Hepatocyte (in vitro differentiated cells): ENCODE measurements around the gene XG. TPM values are rescaled to one million over a fixed set of nuclear protein-coding genes. Genes with fewer than 3 reads are reported as not detected.
A peak's percentile ranks its signal among the peaks of the same experiment; 100 is the strongest.

Source experiments
- DNase-seq: peaks from one replicate; pipeline ENCODE4 v3.0.0-alpha.2; 2016; ENCODE audit warnings: low spot score
- H2AFZ ChIP-seq: fragments of 200-600 bp; sonication (generic); 2 replicates; pipeline ENCODE4 v1.6.0; 2016; ENCODE audit warnings: antibody characterized with exemption, mild to moderate bottlenecking
- H3K27ac ChIP-seq: fragments of 200-600 bp; sonication (generic); 2 replicates; pipeline ENCODE4 v1.5.1; 2016; ENCODE audit warnings: mild to moderate bottlenecking
- H3K27me3 ChIP-seq: fragments of 200-600 bp; sonication (generic); 2 replicates; pipeline ENCODE4 v1.6.1; 2016
- H3K36me3 ChIP-seq: fragments of 200-600 bp; sonication (generic); replicated peaks from 2 replicates; pipeline ENCODE4 v1.5.1; 2016; ENCODE audit warnings: low read depth; ENCODE audit not compliant: insufficient read depth
- H3K4me1 ChIP-seq: fragments of 200-600 bp; sonication (generic); 2 replicates; pipeline ENCODE4 v1.5.1; 2016; ENCODE audit warnings: mild to moderate bottlenecking, moderate library complexity; ENCODE audit not compliant: insufficient read depth
- H3K4me2 ChIP-seq: fragments of 200-600 bp; sonication (generic); 2 replicates; pipeline ENCODE4 v1.6.0; 2016
- H3K4me3 ChIP-seq: fragments of 200-600 bp; sonication (generic); 2 replicates; pipeline ENCODE4 v1.5.1; 2016; ENCODE audit warnings: mild to moderate bottlenecking
- H3K79me2 ChIP-seq: fragments of 200-600 bp; sonication (generic); 2 replicates; pipeline ENCODE4 v1.6.0; 2017; ENCODE audit warnings: mild to moderate bottlenecking
- H3K9me2 ChIP-seq: fragments of 200-600 bp; sonication (generic); replicated peaks from 2 replicates; pipeline ENCODE4 v1.6.0; 2017; ENCODE audit warnings: mild to moderate bottlenecking; ENCODE audit not compliant: insufficient read depth
- H3K9me3 ChIP-seq: fragments of 200-600 bp; sonication (generic); 2 replicates; pipeline ENCODE4 v1.5.1; 2016; ENCODE audit warnings: low read depth, mild to moderate bottlenecking
- H4K20me1 ChIP-seq: fragments of 200-600 bp; sonication (generic); 2 replicates; pipeline ENCODE4 v1.6.0; 2016; ENCODE audit warnings: mild to moderate bottlenecking; ENCODE audit not compliant: insufficient read depth, poor library complexity, severe bottlenecking
- CTCF ChIP-seq: fragments of 200-600 bp; sonication (generic); IDR thresholded peaks from 2 replicates; pipeline ENCODE4 v1.5.1; 2016; ENCODE audit warnings: antibody characterized with exemption, mild to moderate bottlenecking; ENCODE audit not compliant: poor library complexity
- EZH2 ChIP-seq: fragments of 200-600 bp; sonication (generic); IDR thresholded peaks from 2 replicates; pipeline ENCODE4 v1.6.1; 2016; ENCODE audit warnings: antibody characterized with exemption, mild to moderate bottlenecking, borderline replicate concordance
- EZH2phosphoT487 ChIP-seq: fragments of 200-600 bp; sonication (generic); IDR thresholded peaks from one replicate; pipeline ENCODE4 v1.6.1; 2018; ENCODE audit warnings: antibody characterized with exemption, mild to moderate bottlenecking, low read depth, moderate library complexity; ENCODE audit not compliant: unreplicated experiment, severe bottlenecking
- WGBS: methylation state at CpG from one replicate; pipeline ENCODE4 v1.1.6; 2016; ENCODE audit warnings: low lambda C conversion rate; ENCODE audit errors: missing lambda C conversion rate; 5-methylcytosine and 5-hydroxymethylcytosine counted together
- polyA plus RNA-seq: library from polyadenylated mRNA; unstranded; fragments of >200 nt; fragmentation: Nextera tagmentation; extraction: Ambion mirVana; gene quantifications from 2 replicates; pipeline ENCODE4 v1.2.1, GENCODE V29; 2016
- total RNA-seq: library from RNA; depleted of rRNA; stranded (reverse); fragments of >200 nt; gene quantifications from 2 replicates; pipeline ENCODE4 v1.2.3, GENCODE V29; 2014

XG gene
- total and polyA plus RNA-seq, 2 experiments from 2014 or later = 0.53 to 0.64 TPM

GRCh38 chrX:2710041-2710840, 41.6 kb upstream of the XG start:
- DNase-seq = peak; percentile 71
- Histone ChIP-seq H3K4me2 (peak overlapping the region; percentile 65), H3K4me3 (no peak overlapping the region), H2AFZ (no peak overlapping the region), H3K9me3 (no peaks in the 10 kb centered on the region), H3K4me1 (peaks cover 27% of the 10 kb centered on the region), H4K20me1 (peaks cover 27% of the 10 kb centered on the region), H3K79me2 (peaks cover 92% of the 10 kb centered on the region), H3K27me3 (no peaks in the 10 kb centered on the region), H3K9me2 (no peaks in the 10 kb centered on the region), H3K36me3 (no peaks in the 10 kb centered on the region), H3K27ac (peak overlapping the region; percentile 92)
- WGBS = 46% methylated on average over 15 of the region's 15 CpGs
- TF ChIP-seq EZH2 = no peak

DNA sequence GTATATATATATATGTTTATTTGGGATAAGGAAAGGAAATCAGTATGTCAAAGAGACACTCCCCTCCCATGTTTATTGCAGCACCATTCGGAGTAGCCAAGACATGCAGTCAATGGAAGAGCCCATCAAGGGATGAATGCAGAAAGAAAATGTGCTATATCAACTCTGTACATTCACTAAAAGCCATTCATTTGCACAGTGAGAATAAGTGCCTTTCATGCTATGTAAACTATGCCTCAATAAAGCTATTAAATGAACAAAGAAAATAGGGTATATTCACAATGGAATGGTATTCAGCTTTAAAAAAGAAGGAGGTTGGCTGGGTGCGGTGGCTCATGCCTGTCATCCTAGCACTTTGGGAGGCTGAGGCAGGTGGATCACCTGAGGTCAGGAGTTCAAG, 40.4 kb upstream of the XG start:
- H3K4me3 ChIP-seq = no peak overlapping the region
- 90% methylated on average over 2 of the region's 2 CpGs for WGBS
- H4K20me1 ChIP-seq = peaks cover 26% of the 10 kb centered on the region
- H3K9me3 ChIP-seq = no peaks in the 10 kb centered on the region
- H3K9me2 ChIP-seq = no peaks in the 10 kb centered on the region
- no peak for TF ChIP-seq CTCF
- no peak for TF ChIP-seq EZH2
- no peak for TF ChIP-seq EZH2phosphoT487
- DNase-seq = no peak
- H3K79me2 ChIP-seq = peaks cover 91% of the 10 kb centered on the region
- H3K27ac ChIP-seq = peak overlapping the region; percentile 92
- H3K36me3 ChIP-seq = no peaks in the 10 kb centered on the region
- H3K4me1 ChIP-seq = peaks cover 22% of the 10 kb centered on the region
- H3K4me2 ChIP-seq = no peak overlapping the region
- H2AFZ ChIP-seq = no peak overlapping the region
- no peaks in the 10 kb centered on the region for H3K27me3 ChIP-seq

- H3K27ac ChIP-seq = no peak overlapping the region
- peaks cover 86% of the 10 kb centered on the region for H3K79me2 ChIP-seq
- no peaks in the 10 kb centered on the region for H3K36me3 ChIP-seq
- peaks cover 20% of the 10 kb centered on the region for H3K4me1 ChIP-seq
- no peaks in the 10 kb centered on the region for H3K27me3 ChIP-seq
- no peaks in the 10 kb centered on the region for H3K9me3 ChIP-seq
- H2AFZ ChIP-seq = no peak overlapping the region
- no peak for TF ChIP-seq EZH2
- no peak for TF ChIP-seq CTCF
- TF ChIP-seq EZH2phosphoT487 = no peak
- peaks cover 26% of the 10 kb centered on the region for H4K20me1 ChIP-seq
- no peak overlapping the region for H3K4me3 ChIP-seq
- no peak for DNase-seq
- 84% methylated on average over 9 of the region's 9 CpGs for WGBS
- H3K4me2 ChIP-seq = no peak overlapping the region
- no peaks in the 10 kb centered on the region for H3K9me2 ChIP-seq
These were observed 39.4 kb upstream of the XG start for GRCh38 chrX:2712428-2712827.

GRCh38 chrX:2712890-2713840, 38.7 kb upstream of the XG start:
- Histone ChIP-seq H4K20me1 (peaks cover 19% of the 10 kb centered on the region), H3K9me3 (no peaks in the 10 kb centered on the region), H3K4me3 (no peak overlapping the region), H3K4me1 (peaks cover 13% of the 10 kb centered on the region), H3K27ac (no peak overlapping the region), H3K27me3 (no peaks in the 10 kb centered on the region), H3K79me2 (peaks cover 80% of the 10 kb centered on the region), H3K36me3 (no peaks in the 10 kb centered on the region), H3K9me2 (no peaks in the 10 kb centered on the region), H2AFZ (no peak overlapping the region), H3K4me2 (no peak overlapping the region)
- no peak for TF ChIP-seq EZH2phosphoT487
- TF ChIP-seq EZH2 = no peak
- TF ChIP-seq CTCF = no peak
- DNase-seq = no peak
- WGBS = 95% methylated on average over 13 of the region's 13 CpGs
